Chondrocyte (in vitro differentiated cells): ENCODE results near the gene HSPA12B. TPM values are rescaled to one million over a fixed set of nuclear protein-coding genes. Genes with fewer than 3 reads are reported as not detected.

Experiments
- DNase-seq: peaks from one replicate; pipeline ENCODE4 v3.0.0; 2021; ENCODE audit warnings: mixed read lengths, low spot score
- H3K27ac Mint-ChIP-seq: one replicate; pipeline ENCODE4 v1.8.0; 2021; ENCODE audit warnings: mild to moderate bottlenecking, moderate library complexity, mixed read lengths; ENCODE audit not compliant: unreplicated experiment
- H3K27me3 Mint-ChIP-seq: 2 replicates; pipeline ENCODE4 v1.8.0; 2021; ENCODE audit warnings: low read depth, mixed read lengths
- H3K36me3 Mint-ChIP-seq: 2 replicates; pipeline ENCODE4 v1.8.0; 2021; ENCODE audit warnings: low read depth, mixed read lengths
- H3K4me1 Mint-ChIP-seq: 2 replicates; pipeline ENCODE4 v1.8.0; 2021; ENCODE audit warnings: low read depth, mild to moderate bottlenecking, mixed read lengths
- H3K4me3 Mint-ChIP-seq: one replicate; pipeline ENCODE4 v1.8.0; 2021; ENCODE audit warnings: mild to moderate bottlenecking, moderate library complexity, mixed read lengths; ENCODE audit not compliant: unreplicated experiment
- H3K9me3 Mint-ChIP-seq: 2 replicates; pipeline ENCODE4 v1.8.0; 2021; ENCODE audit warnings: low read depth, mixed read lengths
- CTCF ChIP-seq: fragments of 200-600 bp; sonication (generic); IDR thresholded peaks from 2 replicates; pipeline ENCODE4 v1.5.0; 2021; ENCODE audit warnings: antibody characterized with exemption, mild to moderate bottlenecking, moderate library complexity
- total RNA-seq: library from RNA; stranded (reverse); gene quantifications from 3 replicates; pipeline ENCODE4 v1.2.1, GENCODE V29; 2021

HSPA12B gene
- total RNA-seq, 1 donor from 2014 or later, result 0.10 TPM

- H3K4me3 Mint-ChIP-seq, result no peak overlapping the region
- TF ChIP-seq CTCF, result no peak
- peaks cover 5% of the 10 kb centered on the region for H3K36me3 Mint-ChIP-seq
- no peak for DNase-seq
- H3K27ac Mint-ChIP-seq, result no peak overlapping the region
- H3K9me3 Mint-ChIP-seq, result no peaks in the 10 kb centered on the region
- peaks cover 2% of the 10 kb centered on the region for H3K27me3 Mint-ChIP-seq
- H3K4me1 Mint-ChIP-seq, result peaks cover 6% of the 10 kb centered on the region
These were observed 21.2 kb downstream of the HSPA12B start for GRCh38 chr20:3753501-3754275.

DNA sequence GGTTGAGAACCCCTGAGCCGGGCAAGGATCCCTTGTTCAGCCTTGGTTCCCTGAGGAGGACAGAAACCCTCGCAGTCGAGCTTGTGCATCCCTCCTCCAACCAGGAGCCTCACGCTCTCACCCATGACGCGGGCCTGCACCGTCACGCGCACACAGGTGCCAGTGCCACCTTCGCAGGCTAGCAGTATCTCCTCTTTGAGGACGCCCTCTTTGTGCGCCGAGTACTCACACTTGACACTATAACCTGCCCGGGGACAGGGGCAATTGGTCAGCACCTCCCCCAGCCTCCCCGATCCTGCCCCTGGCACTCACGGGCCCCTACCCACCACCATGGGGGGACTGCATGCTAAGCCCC is 21.8 kb downstream of the HSPA12B start:
- Mint-ChIP-seq H3K27me3 (peaks cover 2% of the 10 kb centered on the region), H3K27ac (no peak overlapping the region), H3K4me1 (peaks cover 6% of the 10 kb centered on the region), H3K4me3 (no peak overlapping the region), H3K9me3 (no peaks in the 10 kb centered on the region), H3K36me3 (peaks cover 5% of the 10 kb centered on the region)
- no peak for TF ChIP-seq CTCF
- no peak for DNase-seq

- no peaks in the 10 kb centered on the region for H3K9me3 Mint-ChIP-seq
- no peak for DNase-seq
These were observed 22.8 kb downstream of the HSPA12B start for GRCh38 chr20:3755269-3755668.

DNA sequence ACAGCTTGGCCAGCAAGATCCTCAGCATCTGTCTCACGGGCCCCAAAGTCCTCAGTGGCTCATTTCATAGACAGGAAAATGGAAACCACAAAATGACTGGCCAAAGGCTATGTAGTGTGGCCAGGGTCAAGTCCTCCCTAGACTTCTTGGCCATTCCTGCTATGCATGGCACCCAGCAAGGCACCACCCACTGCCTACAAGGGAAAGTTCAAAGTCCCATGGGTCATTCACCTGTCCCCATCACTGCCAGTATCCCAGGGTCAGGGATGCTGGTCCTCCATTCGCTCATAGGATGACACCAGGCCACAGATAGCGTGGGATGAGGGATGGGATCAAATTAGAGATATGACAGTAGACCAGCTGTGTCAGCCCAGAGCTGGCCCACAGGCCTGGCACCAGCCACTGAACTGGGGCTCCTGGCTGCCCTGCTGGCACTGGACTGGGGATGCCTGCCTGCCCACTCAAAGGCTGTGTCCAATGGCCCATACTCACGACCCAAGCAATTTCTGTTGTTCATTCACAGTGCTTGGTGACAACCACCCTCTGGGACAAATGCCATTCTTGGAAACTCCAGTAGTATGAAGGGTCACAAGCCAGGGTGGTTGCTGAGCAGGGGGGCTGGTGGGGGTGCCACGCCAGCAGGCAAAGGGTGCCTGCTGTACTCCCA is 23.5 kb downstream of the HSPA12B start:
- no peak for TF ChIP-seq CTCF
- no peak overlapping the region for H3K4me3 Mint-ChIP-seq
- no peaks in the 10 kb centered on the region for H3K9me3 Mint-ChIP-seq
- peaks cover 2% of the 10 kb centered on the region for H3K4me1 Mint-ChIP-seq
- no peaks in the 10 kb centered on the region for H3K27me3 Mint-ChIP-seq
- no peak for DNase-seq
- H3K36me3 Mint-ChIP-seq, result peaks cover 5% of the 10 kb centered on the region
- H3K27ac Mint-ChIP-seq, result no peak overlapping the region

More at GRCh38 chr20:3755269-3755668, 22.8 kb downstream of the HSPA12B start:
- peaks cover 5% of the 10 kb centered on the region for H3K36me3 Mint-ChIP-seq
- H3K4me1 Mint-ChIP-seq, result peaks cover 2% of the 10 kb centered on the region
- H3K4me3 Mint-ChIP-seq, result no peak overlapping the region
- no peak for TF ChIP-seq CTCF
- H3K27ac Mint-ChIP-seq, result no peak overlapping the region
- no peaks in the 10 kb centered on the region for H3K27me3 Mint-ChIP-seq

DNA sequence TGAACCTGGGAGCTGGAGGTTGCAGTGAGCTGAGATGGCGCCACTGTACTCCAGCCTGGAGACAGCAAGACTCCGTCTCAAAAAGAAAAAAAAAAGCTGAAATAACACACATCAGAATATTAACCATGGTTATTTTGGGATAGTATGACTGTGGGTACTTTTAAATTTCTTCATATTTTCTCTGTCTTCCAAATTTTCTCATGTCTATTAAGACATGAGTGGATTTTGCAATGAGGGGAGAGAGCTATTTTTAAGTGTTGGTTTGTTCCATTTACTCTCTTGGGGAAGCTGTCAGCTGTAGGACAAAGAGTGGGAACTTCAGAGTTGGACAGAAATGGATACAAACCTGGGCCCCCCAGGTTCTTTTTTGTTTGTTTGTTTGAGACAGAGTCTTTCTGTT is 24.8 kb downstream of the HSPA12B start:
- H3K4me1 Mint-ChIP-seq, result peaks cover 2% of the 10 kb centered on the region
- no peaks in the 10 kb centered on the region for H3K27me3 Mint-ChIP-seq
- no peak for DNase-seq
- no peak for TF ChIP-seq CTCF
- no peak overlapping the region for H3K4me3 Mint-ChIP-seq
- no peak overlapping the region for H3K27ac Mint-ChIP-seq
- peaks cover 5% of the 10 kb centered on the region for H3K36me3 Mint-ChIP-seq
- no peaks in the 10 kb centered on the region for H3K9me3 Mint-ChIP-seq
